Body of pancreas (tissue), 4 donors: ENCODE measurements around the gene RNU7-1. TPM values are rescaled to one million over a fixed set of nuclear protein-coding genes. Genes with fewer than 3 reads are reported as not detected.

Experiments used
- ATAC-seq: fragments of 150-250 bp; one replicate; pipeline ENCODE4 v1.9.1; 2016
- DNase-seq, 4 donors: peaks; one replicate each; pipeline ENCODE4 v3.0.0-alpha.2; 2019
- H3K27ac ChIP-seq, 4 donors: fragments of 200-600 bp; sonication (generic); 1 replicate in 3 of 4; 2 replicates in 1 of 4; pipeline versions ENCODE4 v1.5.1 to v1.6.1; 2016 to 2019; ENCODE audit warnings: mild to moderate bottlenecking in 1 of 4, mixed read lengths in 1 of 4, moderate library complexity in 1 of 4
- H3K27me3 ChIP-seq, 2 donors: fragments of 200-600 bp; sonication (generic); one replicate each; pipeline ENCODE4 v1.6.0; 2016; ENCODE audit warnings: mild to moderate bottlenecking in 1 of 2
- H3K36me3 ChIP-seq, 2 donors: fragments of 200-600 bp; sonication (generic); replicated peaks in 1 of 2; 2 replicates each; pipeline ENCODE4 v1.5.1; 2016; ENCODE audit warnings: low read depth in 2 of 2; ENCODE audit not compliant: insufficient read depth in 1 of 2
- H3K4me1 ChIP-seq: fragments of 200-600 bp; sonication (generic); one replicate; pipeline ENCODE4 v1.6.0; 2016
- H3K4me3 ChIP-seq, 2 donors: fragments of 200-600 bp; sonication (generic); 1 replicate in 1 of 2; 2 replicates in 1 of 2; pipeline ENCODE4 v1.5.1; 2016 to 2019
- H3K9me3 ChIP-seq, 3 donors: fragments of 200-600 bp; sonication (generic); 1 replicate in 2 of 3; 2 replicates in 1 of 3; pipeline ENCODE4 v1.5.1; 2016
- CTCF ChIP-seq, 7 experiments: fragments of 450-650 bp in 4 of 7; fragments of 200-600 bp in 3 of 7; sonication (generic) in 3 of 7; IDR thresholded peaks; one replicate each; pipeline ENCODE4 v1.5.1; 2016 to 2019; ENCODE audit warnings: antibody characterized with exemption in 7 of 7
- POLR2A ChIP-seq, 3 donors: fragments of 450-650 bp; IDR thresholded peaks; one replicate each; pipeline ENCODE4 v1.6.1; 2016; ENCODE audit warnings: antibody characterized with exemption in 3 of 3, mild to moderate bottlenecking in 2 of 3
- WGBS, 2 donors: methylation state at CpG; one replicate each; pipeline ENCODE4 v1.1.5; 2017; 5-methylcytosine and 5-hydroxymethylcytosine counted together
- intact Hi-C: fragments of 100-400 bp; cut with DNase I; formaldehyde crosslinking; loops from one replicate; pipeline ENCODE4 v1.15.1; 2023
- total RNA-seq, 2 donors: library from RNA; depleted of rRNA; stranded (reverse); fragments of >200 nt; gene quantifications; one replicate each; pipeline ENCODE4 v1.1.0, GENCODE V29; 2016

RNU7-1 gene
- total RNA-seq, 2 donors from 2014 or later = not detected

DNA sequence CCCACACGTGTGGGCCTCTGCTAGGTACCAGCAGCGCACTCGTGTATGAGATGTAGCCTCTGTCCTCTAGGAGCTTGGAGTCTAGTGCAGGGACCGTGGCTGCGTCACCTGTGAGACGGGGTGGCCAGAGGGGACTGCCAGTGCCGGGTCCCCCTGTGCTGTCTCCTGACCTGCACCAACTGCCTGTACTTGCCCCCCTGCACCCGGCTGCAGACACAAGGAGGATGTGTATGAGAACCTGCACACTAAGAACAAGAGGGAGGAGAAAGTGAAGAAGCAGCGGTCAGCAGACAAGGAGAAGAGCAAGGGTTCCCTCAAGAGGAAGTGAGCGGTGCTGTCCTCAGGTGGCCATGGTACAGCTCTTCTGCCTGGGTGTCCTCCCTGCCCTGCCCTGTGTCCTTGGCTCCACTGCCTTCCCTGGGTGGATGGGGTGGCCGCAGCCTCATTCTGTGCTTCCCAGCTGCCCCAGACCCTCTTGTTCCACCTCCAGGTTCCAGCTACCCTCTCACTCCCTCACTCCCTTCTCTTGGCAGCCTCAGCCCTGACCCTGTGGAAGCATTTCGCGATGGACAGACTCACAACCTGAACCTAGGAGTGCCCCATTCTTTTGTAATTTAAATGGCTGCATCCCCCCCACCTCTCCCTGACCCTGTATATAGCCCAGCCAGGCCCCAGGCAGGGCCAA, 17.1 kb downstream of the RNU7-1 start:
- peaks cover 42% of the 10 kb centered on the region for H3K4me1 ChIP-seq
- H3K36me3 ChIP-seq = peaks cover 0 to 2% of the 10 kb centered on the region in 2 donors
- ATAC-seq (no peak), DNase-seq (no peak)
- no peaks in the 10 kb centered on the region for H3K27me3 ChIP-seq
- no peak overlapping the region for H3K4me3 ChIP-seq
- WGBS, 2 donors = 62 to 79% methylated on average over 6 to 13 of the region's 13 CpGs
- peak overlapping the region; percentile 99 to 100 (median 99) for H3K27ac ChIP-seq
- H3K9me3 ChIP-seq = no peaks in the 10 kb centered on the region
- TF ChIP-seq POLR2A (IDR thresholded peaks at IDR 0.05) = no peak
- TF ChIP-seq CTCF (IDR thresholded peaks at IDR 0.05) = peak in 1 of 7 experiments; percentile 19
- intact Hi-C loops = no loop called here

DNA sequence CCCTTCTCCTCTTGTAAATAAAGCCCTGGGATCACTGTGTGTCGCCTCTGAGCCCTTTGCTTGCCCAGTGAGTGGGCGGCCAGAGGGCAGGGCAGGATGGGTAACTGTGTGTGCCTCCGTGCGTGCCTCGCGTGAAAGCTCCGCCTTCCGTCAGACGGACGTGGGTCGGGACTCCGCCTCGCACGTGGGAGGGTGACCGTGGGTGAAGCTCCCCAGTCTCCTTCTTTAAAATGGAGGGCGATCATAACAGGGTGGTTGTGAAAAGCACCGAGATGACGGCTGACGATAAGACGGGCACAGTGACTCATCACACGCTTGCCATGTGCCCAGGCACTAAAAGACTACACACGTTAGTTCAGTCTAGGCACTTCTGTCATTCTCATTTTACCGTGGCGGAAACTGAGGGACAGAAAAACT, 17.7 kb downstream of the RNU7-1 start:
- peaks cover 48% of the 10 kb centered on the region for H3K4me1 ChIP-seq
- ATAC-seq (peak; percentile 24), DNase-seq (peak; percentile 65 to 85 (median 74))
- intact Hi-C loops = no loop called here
- H3K27ac ChIP-seq = peak overlapping the region; percentile 99 to 100 (median 99)
- peaks cover 0 to 3% of the 10 kb centered on the region in 2 donors for H3K36me3 ChIP-seq
- 8 to 20% methylated on average over 18 to 22 of the region's 24 CpGs for whole genome bisulfite sequencing, 2 donors
- H3K27me3 ChIP-seq = no peaks in the 10 kb centered on the region
- no peaks in the 10 kb centered on the region for H3K9me3 ChIP-seq
- TF ChIP-seq CTCF (IDR thresholded peaks at IDR 0.05) (no peak), POLR2A (IDR thresholded peaks at IDR 0.05) (no peak)
- no peak overlapping the region for H3K4me3 ChIP-seq

- DNase-seq = peak; percentile 67 to 82 (median 78)
- TF ChIP-seq CTCF (IDR thresholded peaks at IDR 0.05) = peak; percentile 21 to 59 (median 33)
- no peak for TF ChIP-seq POLR2A (IDR thresholded peaks at IDR 0.05)
- Histone ChIP-seq H3K9me3 (no peaks in the 10 kb centered on the region), H3K27me3 (no peaks in the 10 kb centered on the region), H3K4me3 (no peak overlapping the region), H3K4me1 (peaks cover 53% of the 10 kb centered on the region), H3K27ac (peak overlapping the region; percentile 99 to 100 (median 99)), H3K36me3 (peaks cover 0 to 3% of the 10 kb centered on the region in 2 donors)
- 2 to 3% methylated on average over 15 to 16 of the region's 16 CpGs for WGBS, 2 donors
- peak; percentile 36 for ATAC-seq
- intact Hi-C loops = no loop called here
Measured at GRCh38 chr12:6961695-6962284, 18.2 kb downstream of the RNU7-1 start.

DNA sequence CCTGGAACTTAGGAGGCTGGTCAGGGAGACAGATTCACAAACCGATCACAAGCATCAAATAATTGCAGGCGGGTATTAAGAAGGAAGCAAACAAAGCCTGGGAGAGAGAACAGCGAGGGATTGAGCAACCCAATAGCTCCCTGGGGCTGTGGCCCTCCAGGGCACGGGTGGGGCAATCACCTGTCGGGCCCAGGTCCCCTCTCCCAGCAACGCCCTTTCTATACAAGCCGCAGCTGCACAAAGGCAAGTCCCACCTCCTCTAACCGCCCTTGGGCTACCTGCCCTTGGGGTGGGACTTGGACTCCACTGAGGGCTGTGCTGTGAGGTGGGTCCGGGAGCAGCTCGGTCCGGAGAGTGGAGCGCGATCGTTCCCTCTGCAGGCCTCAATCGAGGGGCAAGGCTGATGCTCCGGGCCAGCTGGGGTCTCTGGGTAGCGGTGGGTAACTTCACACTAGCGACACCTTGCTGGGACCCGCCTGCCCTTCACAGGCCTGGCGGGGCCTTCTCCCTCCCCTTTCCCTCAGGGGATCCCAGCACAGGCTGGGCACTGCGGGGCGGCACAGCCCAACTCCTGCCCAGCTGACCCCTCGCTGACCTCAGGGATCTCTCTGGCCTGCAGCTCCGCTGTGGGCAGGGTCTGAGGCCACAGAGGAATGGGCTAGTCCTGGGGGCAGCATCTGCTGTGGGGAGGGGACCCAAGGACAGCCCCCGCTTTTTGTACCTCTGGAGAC, 18.8 kb downstream of the RNU7-1 start:
- H3K36me3 ChIP-seq = peaks cover 0 to 2% of the 10 kb centered on the region in 2 donors
- peak overlapping the region; percentile 99 to 100 (median 99) for H3K27ac ChIP-seq
- peak; percentile 60 for ATAC-seq
- TF ChIP-seq POLR2A (IDR thresholded peaks at IDR 0.05) = peak; percentile 22 to 75 (median 45)
- TF ChIP-seq CTCF (IDR thresholded peaks at IDR 0.05) = peak in 2 of 7 experiments; percentile 1 to 9
- H3K4me1 ChIP-seq = peaks cover 60% of the 10 kb centered on the region
- intact Hi-C loops = no loop called here
- H3K4me3 ChIP-seq = peak overlapping the region in 1 of 2 donors; percentile 13
- DNase-seq = peak; percentile 81 to 93 (median 88)
- H3K9me3 ChIP-seq = no peaks in the 10 kb centered on the region
- H3K27me3 ChIP-seq = no peaks in the 10 kb centered on the region
- 7 to 18% methylated on average over 3 to 23 of the region's 25 CpGs for WGBS, 2 donors
